ENCODE results near the gene MAX. TPM values are rescaled to one million over a fixed set of nuclear protein-coding genes. Genes with fewer than 3 reads are reported as not detected.

MAX gene
- total and polyA plus RNA-seq, 2 of the 13 experiments (the other 11 are each of a cell fraction or from before 2014, with no cell fraction given) = 28.5 to 29.3 TPM

DNA sequence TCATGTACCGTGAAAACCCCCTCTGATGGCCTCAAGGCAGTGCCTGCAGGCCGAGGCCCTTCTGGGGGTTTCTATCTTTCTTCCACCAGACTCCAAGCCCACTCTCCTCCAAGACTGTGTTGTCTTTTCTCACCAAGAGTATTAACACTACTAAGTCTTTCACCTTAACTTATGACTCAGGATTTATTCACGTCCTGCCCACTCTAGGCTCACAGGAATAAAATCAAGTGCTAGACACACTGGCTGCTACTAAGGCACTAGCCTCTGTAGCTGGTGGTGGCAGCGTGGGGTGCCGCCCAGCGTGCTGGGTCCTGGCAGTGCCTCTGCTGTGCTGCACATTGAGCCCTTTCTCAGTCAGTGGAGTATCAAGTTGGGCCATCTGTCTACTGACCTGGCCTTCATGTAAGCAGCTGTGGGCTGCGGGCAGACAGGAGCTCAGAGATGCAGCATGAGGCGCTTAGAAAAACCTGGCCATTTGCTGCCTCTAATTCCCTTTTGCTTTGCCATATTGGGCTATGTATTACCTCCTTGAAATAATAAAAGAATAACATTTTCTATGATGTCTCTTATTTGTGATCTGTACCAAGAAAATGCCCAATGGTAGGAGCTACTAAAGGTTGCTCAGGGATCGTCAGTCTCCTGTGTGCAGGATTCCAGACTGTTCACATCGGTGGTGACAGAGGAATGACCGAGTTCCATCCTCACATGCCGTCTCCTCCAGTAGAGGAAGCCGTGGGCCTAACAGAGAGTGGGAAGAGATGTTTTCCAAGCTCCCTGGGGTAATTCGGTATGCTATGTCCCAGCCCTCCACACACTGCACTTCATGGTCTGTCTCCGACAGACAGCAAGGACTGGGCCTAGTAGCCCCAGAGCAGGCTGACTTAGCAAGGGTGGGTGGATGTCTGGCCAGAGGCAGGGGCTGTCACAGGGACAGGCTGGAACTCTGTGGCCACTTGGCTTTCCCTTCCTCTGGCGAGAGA, 39.9 kb downstream of the MAX start (continued):
- TF ChIP-seq, protein P1, sequence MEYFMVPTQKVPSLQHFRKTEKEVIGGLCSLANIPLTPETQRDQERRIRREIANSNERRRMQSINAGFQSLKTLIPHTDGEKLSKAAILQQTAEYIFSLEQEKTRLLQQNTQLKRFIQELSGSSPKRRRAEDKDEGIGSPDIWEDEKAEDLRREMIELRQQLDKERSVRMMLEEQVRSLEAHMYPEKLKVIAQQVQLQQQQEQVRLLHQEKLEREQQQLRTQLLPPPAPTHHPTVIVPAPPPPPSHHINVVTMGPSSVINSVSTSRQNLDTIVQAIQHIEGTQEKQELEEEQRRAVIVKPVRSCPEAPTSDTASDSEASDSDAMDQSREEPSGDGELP (IDR thresholded peaks at IDR 0.05; ENCODE audit: borderline replicate concordance, low read depth) = no peak
- TF ChIP-seq ZNF256 (CRISPR knock-in tag; conservative IDR thresholded peaks at IDR 0.05) = no peak
- TF ChIP-seq, protein P2, sequence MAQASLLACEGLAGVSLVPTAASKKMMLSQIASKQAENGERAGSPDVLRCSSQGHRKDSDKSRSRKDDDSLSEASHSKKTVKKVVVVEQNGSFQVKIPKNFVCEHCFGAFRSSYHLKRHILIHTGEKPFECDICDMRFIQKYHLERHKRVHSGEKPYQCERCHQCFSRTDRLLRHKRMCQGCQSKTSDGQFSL (CRISPR knock-in tag; IDR thresholded peaks at IDR 0.05) = no peak
- TF ChIP-seq ZNF296 (CRISPR knock-in tag; conservative IDR thresholded peaks at IDR 0.05) = no peak
- TF ChIP-seq ZNF253 (CRISPR knock-in tag; IDR thresholded peaks at IDR 0.05; ENCODE audit: borderline replicate concordance) = no peak
- no peak for TF ChIP-seq ZNF598 (CRISPR knock-in tag; IDR thresholded peaks at IDR 0.05; ENCODE audit: borderline replicate concordance)
- TF ChIP-seq, protein P3, sequence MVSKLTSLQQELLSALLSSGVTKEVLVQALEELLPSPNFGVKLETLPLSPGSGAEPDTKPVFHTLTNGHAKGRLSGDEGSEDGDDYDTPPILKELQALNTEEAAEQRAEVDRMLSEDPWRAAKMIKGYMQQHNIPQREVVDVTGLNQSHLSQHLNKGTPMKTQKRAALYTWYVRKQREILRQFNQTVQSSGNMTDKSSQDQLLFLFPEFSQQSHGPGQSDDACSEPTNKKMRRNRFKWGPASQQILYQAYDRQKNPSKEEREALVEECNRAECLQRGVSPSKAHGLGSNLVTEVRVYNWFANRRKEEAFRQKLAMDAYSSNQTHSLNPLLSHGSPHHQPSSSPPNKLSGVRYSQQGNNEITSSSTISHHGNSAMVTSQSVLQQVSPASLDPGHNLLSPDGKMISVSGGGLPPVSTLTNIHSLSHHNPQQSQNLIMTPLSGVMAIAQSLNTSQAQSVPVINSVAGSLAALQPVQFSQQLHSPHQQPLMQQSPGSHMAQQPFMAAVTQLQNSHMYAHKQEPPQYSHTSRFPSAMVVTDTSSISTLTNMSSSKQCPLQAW (CRISPR knock-in tag; IDR thresholded peaks at IDR 0.05) = no peak
- no peak for TF ChIP-seq ZNF350 (CRISPR knock-in tag; IDR thresholded peaks at IDR 0.05; ENCODE audit: borderline replicate concordance, low read depth)
- no peak for TF ChIP-seq ZSCAN21 (CRISPR knock-in tag; IDR thresholded peaks at IDR 0.05; ENCODE audit: borderline replicate concordance)

Data from HepG2 (cell line).